Vagina (tissue), 2 donors: ENCODE results near the gene KCNH1. TPM values are rescaled to one million over a fixed set of nuclear protein-coding genes. Genes with fewer than 3 reads are reported as not detected.

Source experiments
- DNase-seq, 2 donors: peaks; one replicate each; pipeline ENCODE4 v3.0.0-alpha.2; 2017; ENCODE audit errors: extremely low spot score in 2 of 2
- H3K27ac ChIP-seq: fragments of 200-600 bp; sonication (generic); one replicate; pipeline ENCODE4 v1.5.1; 2019
- H3K27me3 ChIP-seq: fragments of 200-600 bp; sonication (generic); one replicate; pipeline ENCODE4 v1.5.1; 2019
- H3K36me3 ChIP-seq, 2 donors: fragments of 200-600 bp; sonication (generic); one replicate each; pipeline ENCODE4 v1.5.1; 2017 to 2019
- H3K4me1 ChIP-seq: fragments of 200-600 bp; sonication (generic); one replicate; pipeline ENCODE4 v1.5.1; 2019
- H3K4me3 ChIP-seq, 2 donors: fragments of 200-600 bp; sonication (generic); 1 replicate in 1 of 2; 2 replicates in 1 of 2; pipeline ENCODE4 v1.5.1; 2016 to 2019
- H3K9me3 ChIP-seq: fragments of 200-600 bp; sonication (generic); one replicate; pipeline ENCODE4 v1.5.1; 2019
- CTCF ChIP-seq, 3 experiments: fragments of 450-650 bp in 2 of 3; fragments of 200-600 bp in 1 of 3; sonication (generic) in 1 of 3; IDR thresholded peaks; one replicate each; pipeline ENCODE4 v1.5.1; 2017 to 2019; ENCODE audit warnings: antibody characterized with exemption in 3 of 3, mild to moderate bottlenecking in 2 of 3, moderate library complexity in 2 of 3
- POLR2A ChIP-seq, 2 donors: fragments of 450-650 bp; IDR thresholded peaks; one replicate each; pipeline ENCODE4 v1.6.1; 2017; ENCODE audit warnings: antibody characterized with exemption in 2 of 2, mild to moderate bottlenecking in 2 of 2, moderate library complexity in 2 of 2
- POLR2AphosphoS5 ChIP-seq, 2 donors: sonication (generic); formaldehyde crosslinking; IDR thresholded peaks; one replicate each; pipeline ENCODE4 v1.9.0; 2017; ENCODE audit warnings: antibody characterized with exemption in 2 of 2, mild to moderate bottlenecking in 2 of 2, low read depth in 1 of 2; ENCODE audit not compliant: insufficient read depth in 1 of 2
- intact Hi-C: fragments of 100-400 bp; cut with DNase I; formaldehyde crosslinking; loops from one replicate; pipeline ENCODE4 v1.15.1; 2023
- total RNA-seq: library from RNA; depleted of rRNA; stranded (reverse); fragments of >200 nt; gene quantifications from one replicate; pipeline ENCODE4 v1.2.3, GENCODE V29; 2016

The KCNH1 gene
- total RNA-seq, 1 donor from 2014 or later: 3.9 TPM

- no peak for DNase-seq
- intact Hi-C loops: no loop called here
- Histone ChIP-seq H3K27me3 (no peaks in the 10 kb centered on the region), H3K4me3 (no peak overlapping the region), H3K4me1 (no peaks in the 10 kb centered on the region), H3K9me3 (no peaks in the 10 kb centered on the region), H3K27ac (no peak overlapping the region), H3K36me3 (no peaks in the 10 kb centered on the region)
- TF ChIP-seq POLR2A (IDR thresholded peaks at IDR 0.05): no peak
- TF ChIP-seq CTCF (IDR thresholded peaks at IDR 0.05): no peak
- TF ChIP-seq POLR2AphosphoS5 (IDR thresholded peaks at IDR 0.05; ENCODE audit: insufficient read depth in 1 of 2, low read depth in 1 of 2): no peak
Measured at GRCh38 chr1:210992837-210993236, 141.1 kb downstream of the KCNH1 start.

GRCh38 chr1:210989905-210990304 is 144.0 kb downstream of the KCNH1 start:
- Histone ChIP-seq H3K36me3 (no peaks in the 10 kb centered on the region), H3K9me3 (no peaks in the 10 kb centered on the region), H3K27me3 (no peaks in the 10 kb centered on the region), H3K27ac (no peak overlapping the region), H3K4me1 (no peaks in the 10 kb centered on the region), H3K4me3 (no peak overlapping the region)
- intact Hi-C loops: no loop called here
- no peak for DNase-seq
- no peak for TF ChIP-seq POLR2A (IDR thresholded peaks at IDR 0.05)
- no peak for TF ChIP-seq CTCF (IDR thresholded peaks at IDR 0.05)
- TF ChIP-seq POLR2AphosphoS5 (IDR thresholded peaks at IDR 0.05; ENCODE audit: insufficient read depth in 1 of 2, low read depth in 1 of 2): no peak

GRCh38 chr1:210981490-210981889 is 152.5 kb downstream of the KCNH1 start:
- Histone ChIP-seq H3K36me3 (no peaks in the 10 kb centered on the region), H3K27ac (no peak overlapping the region), H3K4me3 (no peak overlapping the region), H3K27me3 (no peaks in the 10 kb centered on the region), H3K4me1 (no peaks in the 10 kb centered on the region), H3K9me3 (no peaks in the 10 kb centered on the region)
- intact Hi-C loops: no loop called here
- DNase-seq: no peak
- TF ChIP-seq CTCF (IDR thresholded peaks at IDR 0.05): no peak
- no peak for TF ChIP-seq POLR2A (IDR thresholded peaks at IDR 0.05)
- no peak for TF ChIP-seq POLR2AphosphoS5 (IDR thresholded peaks at IDR 0.05; ENCODE audit: insufficient read depth in 1 of 2, low read depth in 1 of 2)

GRCh38 chr1:210980082-210980481 is 153.9 kb downstream of the KCNH1 start:
- no peak overlapping the region for H3K4me3 ChIP-seq
- DNase-seq: no peak
- H3K4me1 ChIP-seq: no peaks in the 10 kb centered on the region
- H3K27ac ChIP-seq: no peak overlapping the region
- intact Hi-C loops: no loop called here
- no peaks in the 10 kb centered on the region for H3K27me3 ChIP-seq
- no peaks in the 10 kb centered on the region for H3K9me3 ChIP-seq
- TF ChIP-seq POLR2A (IDR thresholded peaks at IDR 0.05): no peak
- no peak for TF ChIP-seq POLR2AphosphoS5 (IDR thresholded peaks at IDR 0.05; ENCODE audit: insufficient read depth in 1 of 2, low read depth in 1 of 2)
- TF ChIP-seq CTCF (IDR thresholded peaks at IDR 0.05): no peak
- no peaks in the 10 kb centered on the region for H3K36me3 ChIP-seq

- intact Hi-C loops: no loop called here
- Histone ChIP-seq H3K27ac (no peak overlapping the region), H3K27me3 (no peaks in the 10 kb centered on the region)
Measured at GRCh38 chr1:210978974-210979354, 155.0 kb downstream of the KCNH1 start.

More at GRCh38 chr1:210978974-210979354, 155.0 kb downstream of the KCNH1 start:
- Histone ChIP-seq H3K4me1 (no peaks in the 10 kb centered on the region), H3K36me3 (no peaks in the 10 kb centered on the region), H3K4me3 (no peak overlapping the region), H3K9me3 (no peaks in the 10 kb centered on the region)
- DNase-seq: no peak
- TF ChIP-seq POLR2AphosphoS5 (IDR thresholded peaks at IDR 0.05; ENCODE audit: insufficient read depth in 1 of 2, low read depth in 1 of 2): no peak
- no peak for TF ChIP-seq CTCF (IDR thresholded peaks at IDR 0.05)
- TF ChIP-seq POLR2A (IDR thresholded peaks at IDR 0.05): no peak
